GM19240 (cell line): ENCODE results near the gene GRIK3.
"Not testable (repeated sequence)": the region's sequence is repeated elsewhere in the genome, so short reads cannot be mapped to it uniquely, and the experiment has no call there.

Experiments
- DNase-seq: peaks from one replicate; pipeline ENCODE4 v3.0.0; 2011; ENCODE audit warnings: low spot score; ENCODE audit not compliant: insufficient read length

The GRIK3 gene

DNA sequence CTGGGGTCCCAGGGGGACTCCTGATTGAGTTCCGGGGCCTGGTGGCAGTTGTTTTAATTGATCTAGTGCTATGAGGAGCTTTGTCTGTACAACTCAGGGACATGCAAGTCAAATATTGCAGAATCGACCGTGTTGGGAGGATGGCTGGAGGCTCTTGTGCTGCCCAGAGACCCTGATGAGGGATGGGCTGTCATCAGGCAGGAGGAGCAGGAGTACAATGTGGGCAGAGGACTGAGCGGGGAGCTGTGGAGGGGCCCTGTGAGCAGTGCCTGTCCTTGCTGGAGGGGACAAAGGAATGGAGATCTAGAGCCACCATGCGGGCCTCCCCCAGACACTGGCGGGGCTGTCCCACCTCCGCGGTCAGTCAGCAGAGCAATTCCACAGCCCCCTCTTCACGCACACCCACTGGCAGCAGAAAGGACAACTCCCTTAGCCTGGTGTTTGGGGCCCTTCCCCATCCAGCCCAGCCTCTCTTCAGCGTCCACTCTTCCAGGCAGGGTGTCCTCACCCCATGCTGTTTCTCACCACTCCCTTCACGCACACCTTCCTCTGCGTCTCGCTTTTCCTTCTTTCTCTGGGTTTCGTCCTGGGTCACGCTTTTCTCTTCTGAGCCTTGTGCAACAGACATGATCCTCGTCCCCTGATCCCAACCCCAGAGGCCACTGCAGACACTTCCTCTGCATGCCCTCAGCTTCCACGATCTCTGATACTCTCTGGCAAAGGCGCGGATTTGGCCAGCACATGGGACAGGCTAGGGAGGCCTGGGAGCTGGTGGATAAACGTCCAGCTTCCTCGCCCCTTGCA, 122.6 kb downstream of the GRIK3 start:
- no peak for DNase-seq

DNA sequence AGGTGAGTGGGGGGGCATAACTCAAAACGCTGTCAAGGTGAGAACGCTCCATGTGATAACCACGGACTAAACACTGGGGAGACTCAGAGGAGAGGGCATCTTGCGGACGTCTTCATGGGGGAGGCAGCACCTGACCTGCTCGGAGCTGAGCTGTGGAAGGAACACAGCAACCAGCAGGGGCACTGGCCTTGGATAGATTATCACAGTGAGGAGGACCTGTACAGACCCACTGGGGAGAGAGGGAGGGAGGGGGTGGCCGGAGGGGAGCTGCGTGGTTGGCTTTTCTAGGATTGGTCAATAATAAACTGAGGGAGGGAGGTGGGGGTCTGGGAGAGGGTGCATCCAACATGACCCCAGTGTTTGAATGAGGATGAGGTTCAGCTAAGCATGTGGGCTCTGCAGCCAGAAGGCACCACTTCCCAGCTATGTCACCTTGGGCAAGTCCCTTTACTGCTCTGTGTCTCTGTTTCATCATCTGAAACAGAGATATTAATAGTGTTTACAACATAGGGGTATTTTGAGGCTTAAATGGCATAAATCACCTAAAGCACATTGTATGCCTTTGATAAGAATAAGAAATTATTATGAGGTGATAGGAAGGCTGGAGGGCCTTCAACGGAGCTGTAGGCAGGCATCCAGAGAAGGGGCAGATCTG, 123.3 kb downstream of the GRIK3 start:
- DNase-seq, result no peak

GRCh38 chr1:36909946-36910725, 124.2 kb downstream of the GRIK3 start:
- no peak for DNase-seq

- not testable (repeated sequence) for DNase-seq
Measured at GRCh38 chr1:36909359-36909758, 125.0 kb downstream of the GRIK3 start.

GRCh38 chr1:36908096-36908495, 126.2 kb downstream of the GRIK3 start:
- DNase-seq, result no peak

DNA sequence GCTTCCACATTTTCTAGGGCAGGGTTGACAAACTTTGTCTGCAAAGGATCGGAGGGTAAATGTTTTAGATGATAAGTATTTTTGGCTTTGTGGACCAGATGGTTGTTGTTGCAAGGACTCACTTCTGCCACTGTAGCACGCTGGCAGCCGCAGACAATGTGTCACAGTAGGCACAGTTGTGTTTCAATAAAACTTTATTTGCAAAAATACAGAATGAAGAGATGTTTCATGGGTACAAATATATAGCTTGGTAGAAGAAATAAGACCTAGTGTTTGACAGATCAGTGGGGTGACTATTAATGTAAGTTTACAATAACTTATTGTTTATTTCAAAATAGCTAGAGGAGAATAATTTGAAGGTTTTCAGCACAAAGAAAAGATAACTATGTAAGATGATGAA, 127.8 kb downstream of the GRIK3 start:
- DNase-seq, result no peak

- DNase-seq, result no peak
Measured at GRCh38 chr1:36905941-36906340, 128.4 kb downstream of the GRIK3 start.

GRCh38 chr1:36900128-36900527, 134.2 kb downstream of the GRIK3 start:
- DNase-seq, result no peak

DNA sequence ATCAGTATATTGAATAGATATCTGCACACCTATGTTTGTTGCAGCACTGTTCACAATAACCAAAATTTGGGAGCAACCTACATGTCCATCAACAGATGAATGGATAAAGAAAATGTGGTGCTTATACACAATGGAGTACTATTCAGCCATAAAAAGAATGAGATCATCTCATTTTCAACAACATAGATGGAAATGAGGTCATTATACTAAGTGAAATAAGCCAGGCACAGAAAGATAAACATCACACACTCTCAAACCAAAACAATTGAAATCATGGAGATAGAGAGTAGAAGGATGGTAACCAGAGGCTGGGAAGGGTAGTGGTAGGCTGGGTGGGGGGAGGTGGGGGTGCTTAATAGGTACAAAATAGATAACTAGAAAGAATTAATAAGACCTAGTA, 136.5 kb downstream of the GRIK3 start:
- DNase-seq, result not testable (repeated sequence)

DNA sequence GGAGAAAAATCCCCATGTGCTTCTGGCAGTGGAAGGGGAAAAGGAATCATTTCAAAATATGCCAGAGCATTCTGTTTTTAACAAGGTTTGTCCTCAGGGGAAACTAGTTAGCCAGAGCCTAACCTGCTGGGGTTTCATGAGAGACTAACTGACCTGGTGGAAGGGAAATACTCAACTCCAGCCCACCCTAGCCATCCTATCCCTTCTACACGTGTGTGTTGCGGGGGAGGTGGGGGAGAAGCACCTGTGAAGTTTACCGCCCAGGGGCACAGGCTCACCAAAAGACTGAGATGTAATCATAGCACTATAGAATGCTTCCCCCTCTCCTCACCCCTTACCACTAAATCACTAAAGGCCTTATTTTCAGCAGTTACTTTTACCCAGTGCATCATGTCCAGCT, 139.5 kb downstream of the GRIK3 start:
- no peak for DNase-seq

DNA sequence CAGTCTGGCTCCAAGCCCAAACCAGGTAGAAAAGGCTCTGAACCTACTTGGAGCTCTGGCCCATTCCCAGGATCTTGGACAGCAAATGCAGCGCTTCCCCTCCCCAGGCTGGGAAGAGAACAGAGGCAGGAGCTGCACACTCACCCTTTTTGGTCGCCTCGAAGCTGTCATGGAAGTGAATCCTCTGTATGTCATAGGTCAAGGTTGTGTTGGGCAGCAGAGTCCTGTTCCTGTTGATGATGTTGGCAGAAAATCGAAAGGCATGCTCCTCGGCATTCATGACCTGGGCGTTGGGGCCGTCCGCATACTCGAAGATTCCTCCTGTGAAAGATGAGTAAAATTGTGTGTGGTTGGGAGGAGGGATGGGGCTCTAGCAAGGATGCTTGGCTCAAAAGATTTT, 143.5 kb downstream of the GRIK3 start:
- DNase-seq, result no peak

GRCh38 chr1:36889478-36890226, 144.7 kb downstream of the GRIK3 start:
- DNase-seq, result no peak

DNA sequence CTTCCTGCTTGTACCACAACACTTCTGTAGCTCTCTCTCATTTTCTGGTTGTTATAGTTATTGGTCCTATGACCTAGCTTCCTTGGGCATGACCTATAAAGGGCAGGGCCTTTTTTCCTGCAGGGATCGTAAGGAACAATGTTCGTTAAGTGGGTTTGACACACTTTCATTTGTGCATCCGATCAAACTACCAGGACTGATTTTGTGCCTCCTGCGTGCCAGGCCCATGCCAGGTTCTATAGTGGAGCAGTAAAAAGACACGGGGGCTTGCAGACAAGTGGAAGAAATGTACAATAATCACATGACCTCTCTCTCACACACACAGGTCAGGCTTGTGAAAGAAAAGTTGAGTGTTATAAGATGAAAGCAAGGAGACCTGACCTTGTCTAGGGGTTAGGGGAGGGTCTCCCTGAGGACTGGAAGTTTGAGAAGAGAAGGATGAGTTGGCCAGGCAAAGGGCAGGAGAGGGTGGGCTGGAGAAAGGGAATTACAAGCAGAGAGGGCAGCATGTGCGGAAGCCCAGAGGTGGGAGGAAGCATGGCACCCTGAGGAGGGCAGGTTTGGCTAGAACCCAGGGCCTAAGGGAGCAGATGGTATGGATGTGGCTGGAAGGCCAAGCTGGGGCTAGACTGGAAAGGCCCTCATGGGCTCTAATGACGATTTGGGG, 145.4 kb downstream of the GRIK3 start:
- no peak for DNase-seq

DNA sequence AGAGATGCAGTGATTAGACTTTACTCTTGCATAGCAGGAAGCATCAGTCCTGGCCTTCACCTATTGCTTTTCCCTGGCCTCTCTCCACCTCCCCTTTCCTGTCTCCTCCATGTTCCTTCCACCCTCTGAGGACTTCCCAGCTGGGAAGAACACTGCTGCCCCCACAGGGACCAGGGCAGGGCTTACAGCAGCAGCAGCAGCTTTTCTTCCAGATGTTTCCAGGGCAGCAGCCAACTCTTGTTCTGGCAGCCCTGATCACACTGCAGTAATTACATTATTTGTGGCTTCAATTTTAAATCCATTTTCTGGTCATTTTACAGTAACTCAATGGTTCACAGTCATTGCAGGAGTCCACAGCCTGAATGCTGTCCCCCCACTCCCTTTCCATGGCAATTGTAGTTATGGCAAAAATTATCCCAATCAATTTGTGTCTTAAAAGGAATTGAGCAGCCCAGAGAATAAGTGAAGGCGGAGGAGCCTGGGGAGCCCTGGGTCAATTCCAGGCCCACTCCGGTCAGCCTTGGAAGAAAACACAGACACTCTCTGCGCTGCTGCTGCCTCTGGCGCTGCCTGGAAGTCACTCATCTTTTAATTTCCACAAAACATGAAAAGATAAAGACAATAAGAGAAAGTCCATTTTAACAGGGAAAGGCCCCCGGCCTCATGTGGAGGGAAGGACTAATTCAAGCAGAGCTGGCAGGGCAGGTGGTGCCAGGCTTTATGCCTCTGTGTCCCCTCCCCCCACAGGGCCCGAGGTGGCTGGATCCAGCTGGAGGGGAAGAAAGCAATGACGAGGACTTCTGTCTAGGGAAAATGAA, 148.6 kb downstream of the GRIK3 start:
- DNase-seq, result no peak

DNA sequence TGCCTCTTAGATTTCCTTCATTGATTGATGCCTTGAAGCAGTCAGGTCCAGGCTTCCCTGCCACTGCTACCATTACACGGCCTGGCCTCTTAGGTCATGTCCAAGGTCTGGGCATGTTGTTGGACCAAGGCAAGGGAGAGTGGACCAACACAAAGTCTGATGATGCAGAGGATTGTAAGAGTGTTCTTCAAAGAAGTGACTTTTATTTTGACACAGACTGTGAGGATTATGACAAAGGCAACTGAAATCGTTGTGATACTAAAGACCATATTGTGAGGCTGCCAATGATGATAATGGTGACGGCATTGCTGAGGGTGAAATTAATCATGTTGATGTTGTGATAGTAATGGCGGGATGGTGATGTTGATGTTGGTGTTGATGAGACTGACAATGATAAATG, 149.5 kb downstream of the GRIK3 start:
- no peak for DNase-seq

DNA sequence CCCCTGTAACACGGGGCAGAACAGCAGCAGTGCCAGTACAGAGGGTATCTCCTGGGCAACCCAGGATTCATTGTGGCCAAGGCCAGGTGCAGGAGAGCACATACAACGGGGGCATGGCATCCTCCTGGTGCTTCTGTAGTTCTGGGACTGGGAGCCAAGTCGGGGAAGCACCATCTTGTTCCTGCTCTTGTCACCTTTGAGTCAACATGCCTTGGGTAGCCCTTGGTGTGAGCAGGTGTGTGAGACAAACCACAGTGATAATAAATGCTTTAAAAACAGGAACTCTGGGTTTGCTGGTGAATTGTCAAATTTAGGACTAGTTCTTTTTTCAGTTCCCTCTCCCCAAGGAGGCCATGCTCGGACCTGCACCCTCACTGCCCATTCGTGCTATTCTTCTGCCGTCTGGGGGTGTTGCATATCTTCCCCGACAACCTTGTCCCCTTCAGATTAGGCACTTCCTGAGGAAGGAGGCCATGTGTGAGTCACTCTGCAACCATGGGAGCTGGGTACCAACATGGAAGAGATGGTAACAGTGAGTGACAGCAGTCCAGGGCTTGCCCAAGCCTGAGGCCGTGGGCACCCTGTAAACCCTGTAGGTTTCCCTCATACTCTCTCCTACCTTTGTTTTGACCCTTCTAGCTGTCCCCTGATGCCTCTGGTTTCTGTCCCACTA, 150.2 kb downstream of the GRIK3 start:
- DNase-seq, result no peak

GRCh38 chr1:36883315-36883949, 150.9 kb downstream of the GRIK3 start:
- no peak for DNase-seq

DNA sequence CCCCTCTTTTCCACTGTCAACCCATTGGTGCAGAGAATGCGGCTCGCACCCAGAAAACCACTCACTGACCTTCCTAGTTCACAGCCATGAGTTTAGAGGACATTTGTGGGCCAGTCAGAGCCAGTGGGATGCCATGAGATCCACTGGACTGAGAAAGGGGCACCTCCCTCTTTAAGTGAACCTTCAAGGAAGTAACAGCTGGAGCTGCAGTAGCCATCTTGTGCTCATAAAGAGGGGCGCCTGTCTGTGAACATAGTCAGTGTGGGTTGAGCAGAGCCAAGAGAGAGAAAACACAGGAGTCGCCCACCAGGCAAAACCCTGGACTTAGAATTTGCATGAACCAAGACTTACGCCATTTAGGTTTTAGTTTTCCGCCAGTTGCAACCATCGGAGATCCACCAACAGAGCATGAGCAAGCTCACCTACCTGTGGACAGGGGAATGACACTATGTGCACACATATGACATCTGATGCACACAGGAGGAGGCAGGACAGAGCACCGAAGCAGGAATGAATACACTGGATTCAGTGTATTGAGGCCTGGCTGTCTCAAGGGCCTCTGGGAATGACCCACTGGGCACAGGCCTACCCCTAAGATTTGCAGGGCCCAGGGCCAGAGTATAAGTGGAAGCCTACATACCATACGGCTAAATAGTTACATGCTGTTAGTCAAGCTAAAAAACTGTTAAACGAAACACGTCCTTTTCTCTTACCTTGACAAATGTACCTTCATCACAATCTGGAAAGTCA, 151.6 kb downstream of the GRIK3 start:
- no peak for DNase-seq
